Body of pancreas (tissue), 4 donors: ENCODE results near the gene DNAJC10. TPM values are rescaled to one million over a fixed set of nuclear protein-coding genes. Genes with fewer than 3 reads are reported as not detected.

Experiments
- ATAC-seq: fragments of 150-250 bp; one replicate; pipeline ENCODE4 v1.9.1; 2016
- DNase-seq, 4 donors: peaks; one replicate each; pipeline ENCODE4 v3.0.0-alpha.2; 2019
- H3K27ac ChIP-seq, 4 donors: fragments of 200-600 bp; sonication (generic); 1 replicate in 3 of 4; 2 replicates in 1 of 4; pipeline versions ENCODE4 v1.5.1 to v1.6.1; 2016 to 2019; ENCODE audit warnings: mild to moderate bottlenecking in 1 of 4, mixed read lengths in 1 of 4, moderate library complexity in 1 of 4
- H3K27me3 ChIP-seq, 2 donors: fragments of 200-600 bp; sonication (generic); one replicate each; pipeline ENCODE4 v1.6.0; 2016; ENCODE audit warnings: mild to moderate bottlenecking in 1 of 2
- H3K36me3 ChIP-seq, 2 donors: fragments of 200-600 bp; sonication (generic); replicated peaks in 1 of 2; 2 replicates each; pipeline ENCODE4 v1.5.1; 2016; ENCODE audit warnings: low read depth in 2 of 2; ENCODE audit not compliant: insufficient read depth in 1 of 2
- H3K4me1 ChIP-seq: fragments of 200-600 bp; sonication (generic); one replicate; pipeline ENCODE4 v1.6.0; 2016
- H3K4me3 ChIP-seq, 2 donors: fragments of 200-600 bp; sonication (generic); 1 replicate in 1 of 2; 2 replicates in 1 of 2; pipeline ENCODE4 v1.5.1; 2016 to 2019
- H3K9me3 ChIP-seq, 3 donors: fragments of 200-600 bp; sonication (generic); 1 replicate in 2 of 3; 2 replicates in 1 of 3; pipeline ENCODE4 v1.5.1; 2016
- POLR2A ChIP-seq, 3 donors: fragments of 450-650 bp; IDR thresholded peaks; one replicate each; pipeline ENCODE4 v1.6.1; 2016; ENCODE audit warnings: antibody characterized with exemption in 3 of 3, mild to moderate bottlenecking in 2 of 3
- WGBS, 2 donors: methylation state at CpG; one replicate each; pipeline ENCODE4 v1.1.5; 2017; 5-methylcytosine and 5-hydroxymethylcytosine counted together
- intact Hi-C: fragments of 100-400 bp; cut with DNase I; formaldehyde crosslinking; loops from one replicate; pipeline ENCODE4 v1.15.1; 2023
- total RNA-seq, 2 donors: library from RNA; depleted of rRNA; stranded (reverse); fragments of >200 nt; gene quantifications; one replicate each; pipeline ENCODE4 v1.1.0, GENCODE V29; 2016
- TF ChIP-seq, protein P1 (sequence below), 7 experiments: fragments of 450-650 bp in 4 of 7; fragments of 200-600 bp in 3 of 7; sonication (generic) in 3 of 7; IDR thresholded peaks; one replicate each; pipeline ENCODE4 v1.5.1; 2016 to 2019; ENCODE audit warnings: antibody characterized with exemption in 7 of 7

Gene DNAJC10
- total RNA-seq, 2 donors from 2014 or later, result 51.6 to 86.0 TPM

GRCh38 chr2:182827182-182827879, 111.3 kb downstream of the DNAJC10 start:
- no peaks in the 10 kb centered on the region for H3K27me3 ChIP-seq
- no peaks in the 10 kb centered on the region for H3K36me3 ChIP-seq
- H3K4me1 ChIP-seq, result peaks cover 15% of the 10 kb centered on the region
- DNase-seq (no peak), ATAC-seq (no peak)
- no peak overlapping the region for H3K27ac ChIP-seq
- intact Hi-C loops, result no loop called here
- no peaks in the 10 kb centered on the region for H3K9me3 ChIP-seq
- TF ChIP-seq, protein P1, sequence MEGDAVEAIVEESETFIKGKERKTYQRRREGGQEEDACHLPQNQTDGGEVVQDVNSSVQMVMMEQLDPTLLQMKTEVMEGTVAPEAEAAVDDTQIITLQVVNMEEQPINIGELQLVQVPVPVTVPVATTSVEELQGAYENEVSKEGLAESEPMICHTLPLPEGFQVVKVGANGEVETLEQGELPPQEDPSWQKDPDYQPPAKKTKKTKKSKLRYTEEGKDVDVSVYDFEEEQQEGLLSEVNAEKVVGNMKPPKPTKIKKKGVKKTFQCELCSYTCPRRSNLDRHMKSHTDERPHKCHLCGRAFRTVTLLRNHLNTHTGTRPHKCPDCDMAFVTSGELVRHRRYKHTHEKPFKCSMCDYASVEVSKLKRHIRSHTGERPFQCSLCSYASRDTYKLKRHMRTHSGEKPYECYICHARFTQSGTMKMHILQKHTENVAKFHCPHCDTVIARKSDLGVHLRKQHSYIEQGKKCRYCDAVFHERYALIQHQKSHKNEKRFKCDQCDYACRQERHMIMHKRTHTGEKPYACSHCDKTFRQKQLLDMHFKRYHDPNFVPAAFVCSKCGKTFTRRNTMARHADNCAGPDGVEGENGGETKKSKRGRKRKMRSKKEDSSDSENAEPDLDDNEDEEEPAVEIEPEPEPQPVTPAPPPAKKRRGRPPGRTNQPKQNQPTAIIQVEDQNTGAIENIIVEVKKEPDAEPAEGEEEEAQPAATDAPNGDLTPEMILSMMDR (IDR thresholded peaks at IDR 0.05), result no peak
- no peak for TF ChIP-seq POLR2A (IDR thresholded peaks at IDR 0.05)
- 88 to 89% methylated on average over 2 of the region's 2 CpGs for WGBS, 2 donors
- no peak overlapping the region for H3K4me3 ChIP-seq

DNA sequence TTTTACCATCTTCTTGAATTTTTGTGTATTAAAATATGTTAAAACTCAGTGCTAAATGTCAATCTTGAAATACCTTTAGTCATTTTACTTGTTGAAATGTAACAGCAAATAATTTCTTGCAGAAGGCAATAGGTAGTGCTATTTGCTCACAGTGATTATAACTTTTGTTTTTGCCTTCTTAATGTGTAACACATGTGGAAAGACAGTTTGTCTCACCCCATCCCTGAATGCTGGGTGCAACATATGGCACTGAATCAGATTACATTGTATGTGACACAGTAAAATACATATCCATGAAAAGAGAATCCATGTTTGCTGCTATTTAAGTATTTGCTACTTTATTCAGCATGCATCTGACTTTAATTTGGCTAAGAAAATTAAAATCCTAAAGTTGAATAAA, 115.0 kb downstream of the DNAJC10 start:
- intact Hi-C loops, result no loop called here
- H3K27me3 ChIP-seq, result no peaks in the 10 kb centered on the region
- DNase-seq (no peak), ATAC-seq (no peak)
- H3K36me3 ChIP-seq, result no peaks in the 10 kb centered on the region
- H3K9me3 ChIP-seq, result no peaks in the 10 kb centered on the region
- H3K4me3 ChIP-seq, result no peak overlapping the region
- H3K27ac ChIP-seq, result no peak overlapping the region
- TF ChIP-seq POLR2A (IDR thresholded peaks at IDR 0.05), result no peak
- TF ChIP-seq, protein P1 (IDR thresholded peaks at IDR 0.05), result no peak
- no peaks in the 10 kb centered on the region for H3K4me1 ChIP-seq

DNA sequence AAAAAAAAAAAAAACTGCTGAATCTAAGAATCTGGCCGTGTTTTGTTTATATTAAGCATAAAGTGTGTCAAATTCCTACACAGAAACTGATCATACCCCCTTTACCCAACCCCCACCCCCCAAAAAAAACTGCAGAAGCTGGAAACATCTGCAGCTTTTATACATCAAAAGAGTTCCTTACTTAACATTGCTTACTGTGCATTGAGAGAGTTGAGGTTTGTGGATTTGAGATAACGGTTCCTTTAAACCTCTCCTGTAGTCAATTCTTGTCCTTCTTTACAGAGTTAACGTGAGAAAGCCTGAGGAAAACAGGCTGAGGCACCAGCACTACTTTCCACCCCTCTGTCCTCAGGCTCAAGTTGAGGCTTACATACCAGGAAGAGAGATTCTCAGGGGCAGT, 115.9 kb downstream of the DNAJC10 start:
- no peak for ATAC-seq
- H3K4me1 ChIP-seq, result no peaks in the 10 kb centered on the region

GRCh38 chr2:182833084-182833854, 117.2 kb downstream of the DNAJC10 start:
- TF ChIP-seq, protein P1 (IDR thresholded peaks at IDR 0.05), result no peak
- no peak for TF ChIP-seq POLR2A (IDR thresholded peaks at IDR 0.05)
- Histone ChIP-seq H3K9me3 (no peaks in the 10 kb centered on the region), H3K4me1 (no peaks in the 10 kb centered on the region), H3K36me3 (no peaks in the 10 kb centered on the region), H3K4me3 (no peak overlapping the region), H3K27me3 (no peaks in the 10 kb centered on the region), H3K27ac (no peak overlapping the region)
- no peak for ATAC-seq
- no peak for DNase-seq
- intact Hi-C loops, result no loop called here
- WGBS, 2 donors, result 74 to 82% methylated on average over 9 of the region's 9 CpGs

More for the DNA sequence above, 115.9 kb downstream of the DNAJC10 start:
- intact Hi-C loops, result no loop called here
- TF ChIP-seq, protein P1 (IDR thresholded peaks at IDR 0.05), result no peak
- TF ChIP-seq POLR2A (IDR thresholded peaks at IDR 0.05), result no peak
- 63 to 70% methylated on average over 3 of the region's 3 CpGs for WGBS, 2 donors
- DNase-seq, result no peak
- Histone ChIP-seq H3K27ac (no peak overlapping the region), H3K4me3 (no peak overlapping the region), H3K36me3 (no peaks in the 10 kb centered on the region), H3K27me3 (no peaks in the 10 kb centered on the region), H3K9me3 (no peaks in the 10 kb centered on the region)
